Fibroblast of lung (primary cell): ENCODE data around the gene CYP26B1. TPM values are rescaled to one million over a fixed set of nuclear protein-coding genes. Genes with fewer than 3 reads are reported as not detected.

ENCODE experiments used
- DNase-seq, 2 donors: peaks; one replicate each; pipeline versions ENCODE4 v3.0.0 to v3.0.0-alpha.2; 2010; ENCODE audit warnings: low read depth in 2 of 2
- H2AFZ ChIP-seq: 2 replicates; pipeline ENCODE4 v1.5.1; 2012; ENCODE audit warnings: low read length, control low read depth, inconsistent platforms
- H3K27ac ChIP-seq: 2 replicates; pipeline ENCODE4 v1.5.1; 2011; ENCODE audit warnings: low read length, control low read depth; ENCODE audit not compliant: insufficient read depth
- H3K27me3 ChIP-seq: 2 replicates; pipeline ENCODE4 v1.5.1; 2011; ENCODE audit warnings: mild to moderate bottlenecking, low read length; ENCODE audit not compliant: control insufficient read depth, insufficient read depth
- H3K36me3 ChIP-seq: 2 replicates; pipeline ENCODE4 v1.5.1; 2011; ENCODE audit warnings: low read length; ENCODE audit not compliant: control insufficient read depth, insufficient read depth
- H3K4me1 ChIP-seq: 2 replicates; pipeline ENCODE4 v1.5.1; 2011; ENCODE audit warnings: low read length; ENCODE audit not compliant: control insufficient read depth, insufficient read depth; ENCODE audit errors: extremely low read depth
- H3K4me2 ChIP-seq: 2 replicates; pipeline ENCODE4 v1.5.1; 2011; ENCODE audit warnings: low read length, control low read depth; ENCODE audit not compliant: insufficient read depth; ENCODE audit errors: extremely low read depth
- H3K4me3 ChIP-seq, 4 experiments: fragments of 200-600 bp in 1 of 4; sonication (generic) in 1 of 4; replicated peaks in 1 of 4; 2 replicates each; pipeline ENCODE4 v1.5.1; 2011 to 2016; ENCODE audit warnings: low read length in 4 of 4, low read depth in 3 of 4, mild to moderate bottlenecking in 3 of 4, control low read depth in 2 of 4, inconsistent platforms in 1 of 4, mixed read lengths in 1 of 4; ENCODE audit not compliant: insufficient read depth in 1 of 4; ENCODE audit errors: control extremely low read depth in 1 of 4
- H3K79me2 ChIP-seq: 2 replicates; pipeline ENCODE4 v1.5.1; 2012; ENCODE audit warnings: mild to moderate bottlenecking, low read length, inconsistent platforms; ENCODE audit not compliant: control insufficient read depth, insufficient read depth
- H3K9ac ChIP-seq: 2 replicates; pipeline ENCODE4 v1.5.1; 2011; ENCODE audit warnings: mild to moderate bottlenecking, low read length, control low read depth; ENCODE audit not compliant: insufficient read depth
- H3K9me3 ChIP-seq: 2 replicates; pipeline ENCODE4 v1.5.1; 2012; ENCODE audit warnings: low read depth, low read length; ENCODE audit not compliant: control insufficient read depth, insufficient read depth
- H4K20me1 ChIP-seq: 2 replicates; pipeline ENCODE4 v1.5.1; 2011; ENCODE audit warnings: low read length; ENCODE audit not compliant: control insufficient read depth, insufficient read depth; ENCODE audit errors: extremely low read depth
- EZH2 ChIP-seq: IDR thresholded peaks from 2 replicates; pipeline ENCODE4 v1.5.1; 2012; ENCODE audit warnings: low read length, control low read depth, mild to moderate bottlenecking; ENCODE audit errors: missing control alignments
- polyA plus RNA-seq, 2 donors: library from polyadenylated mRNA; depleted of rRNA in 1 of 2; stranded (reverse) in 1 of 2; unstranded in 1 of 2; fragments of >200 nt; gene quantifications; 2 replicates each; pipeline ENCODE4 v1.2.1, GENCODE V29; 2011 to 2012; ENCODE audit warnings: missing spikeins in 1 of 2
- total RNA-seq: library from RNA; depleted of rRNA; stranded (reverse); fragments of >200 nt; gene quantifications from 2 replicates; pipeline ENCODE4 v1.2.1, GENCODE V29; 2014
- TF ChIP-seq, protein P1 (sequence below), 2 donors: IDR thresholded peaks in 1 of 2; conservative IDR thresholded peaks in 1 of 2; 1 replicate in 1 of 2; 2 replicates in 1 of 2; pipeline ENCODE4 v1.5.1; 2011 to 2012; ENCODE audit warnings: low read length in 2 of 2, control low read depth in 1 of 2, inconsistent platforms in 1 of 2, low read depth in 1 of 2, mild to moderate bottlenecking in 1 of 2

CYP26B1 gene
- total and polyA plus RNA-seq, 2 donors (not counting 1 experiment from before 2014, with no cell fraction given) = 0.09 to 0.17 TPM

DNA sequence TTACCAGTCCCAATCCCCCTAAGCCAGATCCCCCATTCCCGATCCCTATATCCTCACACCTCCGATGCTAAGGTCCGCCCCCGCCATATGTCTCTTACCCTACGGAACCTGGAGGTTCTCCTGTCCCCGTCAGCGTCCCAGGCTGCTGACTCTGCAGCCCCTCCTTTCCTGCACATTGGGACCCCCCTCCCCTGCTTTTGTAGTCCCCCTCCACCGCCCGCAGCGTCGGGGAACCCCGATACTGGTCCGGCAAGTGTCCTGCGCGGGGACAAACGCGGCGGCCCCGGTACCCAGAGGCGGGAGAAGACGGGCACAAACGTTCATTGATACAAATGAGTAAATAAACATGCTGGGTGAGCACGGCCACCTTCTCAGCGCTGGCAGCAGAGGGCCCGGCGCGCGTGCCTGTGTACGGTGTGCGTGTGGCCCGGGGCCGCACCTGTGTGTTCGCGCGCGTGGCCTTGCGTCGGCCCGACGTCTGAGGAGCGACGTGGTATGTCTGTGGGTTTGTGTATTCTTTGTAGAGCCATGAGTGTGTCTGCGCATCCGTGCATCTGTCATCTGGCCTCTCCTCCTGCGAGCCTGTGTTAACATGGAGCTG is 2.0 kb upstream of the CYP26B1 start:
- Histone ChIP-seq H3K4me3 (peak overlapping the region in 2 of 4 experiments; percentile 18 to 56), H3K4me2 (peak overlapping the region; percentile 78), H3K79me2 (no peaks in the 10 kb centered on the region), H3K9ac (no peak overlapping the region), H2AFZ (no peak overlapping the region), H3K27ac (no peak overlapping the region), H3K9me3 (no peaks in the 10 kb centered on the region), H4K20me1 (no peaks in the 10 kb centered on the region), H3K36me3 (no peaks in the 10 kb centered on the region), H3K4me1 (peaks cover 2% of the 10 kb centered on the region), H3K27me3 (peaks cover 65% of the 10 kb centered on the region)
- DNase-seq = peak in 1 of 2 donors; percentile 23
- TF ChIP-seq EZH2 = peak; percentile 94
- TF ChIP-seq, protein P1, sequence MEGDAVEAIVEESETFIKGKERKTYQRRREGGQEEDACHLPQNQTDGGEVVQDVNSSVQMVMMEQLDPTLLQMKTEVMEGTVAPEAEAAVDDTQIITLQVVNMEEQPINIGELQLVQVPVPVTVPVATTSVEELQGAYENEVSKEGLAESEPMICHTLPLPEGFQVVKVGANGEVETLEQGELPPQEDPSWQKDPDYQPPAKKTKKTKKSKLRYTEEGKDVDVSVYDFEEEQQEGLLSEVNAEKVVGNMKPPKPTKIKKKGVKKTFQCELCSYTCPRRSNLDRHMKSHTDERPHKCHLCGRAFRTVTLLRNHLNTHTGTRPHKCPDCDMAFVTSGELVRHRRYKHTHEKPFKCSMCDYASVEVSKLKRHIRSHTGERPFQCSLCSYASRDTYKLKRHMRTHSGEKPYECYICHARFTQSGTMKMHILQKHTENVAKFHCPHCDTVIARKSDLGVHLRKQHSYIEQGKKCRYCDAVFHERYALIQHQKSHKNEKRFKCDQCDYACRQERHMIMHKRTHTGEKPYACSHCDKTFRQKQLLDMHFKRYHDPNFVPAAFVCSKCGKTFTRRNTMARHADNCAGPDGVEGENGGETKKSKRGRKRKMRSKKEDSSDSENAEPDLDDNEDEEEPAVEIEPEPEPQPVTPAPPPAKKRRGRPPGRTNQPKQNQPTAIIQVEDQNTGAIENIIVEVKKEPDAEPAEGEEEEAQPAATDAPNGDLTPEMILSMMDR (conservative IDR thresholded peaks at IDR 0.05 in 1 of 2, IDR thresholded peaks at IDR 0.05 in 1 of 2; ENCODE audit: low read depth in 1 of 2, low read length in 2 of 2) = no peak

DNA sequence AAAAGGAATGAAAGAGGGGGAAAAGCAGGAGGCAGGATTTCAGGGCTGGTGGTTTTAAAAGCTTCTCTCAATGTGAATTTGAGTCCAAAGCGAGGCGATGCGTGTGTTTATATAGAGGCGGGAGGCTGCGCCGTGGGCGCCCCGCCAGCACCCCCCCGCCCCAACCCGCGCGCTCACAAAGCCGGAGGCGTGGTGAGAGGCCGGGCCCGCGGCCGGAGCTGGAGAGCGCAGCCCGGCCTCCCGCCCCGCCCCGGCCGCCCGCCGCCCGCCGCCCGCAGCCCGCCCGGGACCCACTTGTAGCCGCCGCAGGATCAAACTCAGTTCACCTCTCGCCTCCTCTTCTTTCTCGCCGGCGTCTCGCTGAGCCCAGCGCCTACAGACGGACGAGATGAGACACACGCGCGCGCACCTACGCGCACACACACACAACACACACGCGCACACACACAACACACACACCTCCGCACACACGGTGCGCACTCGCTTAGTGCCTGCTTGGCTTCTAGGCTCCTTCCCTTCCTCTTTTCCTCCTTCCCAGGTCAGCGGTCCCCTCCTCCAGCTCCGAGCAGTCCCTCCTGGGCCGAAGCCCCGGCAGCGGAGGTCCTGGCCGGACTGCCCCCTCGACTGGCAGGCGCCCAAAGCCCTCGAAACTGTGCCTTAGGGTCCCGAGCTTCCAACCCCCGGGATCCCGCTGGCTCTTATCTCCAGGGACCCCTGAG is 1.3 kb upstream of the CYP26B1 start:
- peak; percentile 100 for TF ChIP-seq EZH2
- TF ChIP-seq, protein P1 (conservative IDR thresholded peaks at IDR 0.05 in 1 of 2, IDR thresholded peaks at IDR 0.05 in 1 of 2; ENCODE audit: low read depth in 1 of 2, low read length in 2 of 2) = no peak
- H3K36me3 ChIP-seq = no peaks in the 10 kb centered on the region
- H2AFZ ChIP-seq = peak overlapping the region; percentile 59
- peak overlapping the region; percentile 18 to 60 (median 46) for H3K4me3 ChIP-seq
- no peak overlapping the region for H3K9ac ChIP-seq
- H3K4me1 ChIP-seq = peaks cover 2% of the 10 kb centered on the region
- H4K20me1 ChIP-seq = no peaks in the 10 kb centered on the region
- peak overlapping the region; percentile 78 for H3K4me2 ChIP-seq
- H3K27me3 ChIP-seq = peaks cover 67% of the 10 kb centered on the region
- H3K9me3 ChIP-seq = no peaks in the 10 kb centered on the region
- H3K79me2 ChIP-seq = no peaks in the 10 kb centered on the region
- no peak overlapping the region for H3K27ac ChIP-seq
- DNase-seq = peak; percentile 24 to 40

DNA sequence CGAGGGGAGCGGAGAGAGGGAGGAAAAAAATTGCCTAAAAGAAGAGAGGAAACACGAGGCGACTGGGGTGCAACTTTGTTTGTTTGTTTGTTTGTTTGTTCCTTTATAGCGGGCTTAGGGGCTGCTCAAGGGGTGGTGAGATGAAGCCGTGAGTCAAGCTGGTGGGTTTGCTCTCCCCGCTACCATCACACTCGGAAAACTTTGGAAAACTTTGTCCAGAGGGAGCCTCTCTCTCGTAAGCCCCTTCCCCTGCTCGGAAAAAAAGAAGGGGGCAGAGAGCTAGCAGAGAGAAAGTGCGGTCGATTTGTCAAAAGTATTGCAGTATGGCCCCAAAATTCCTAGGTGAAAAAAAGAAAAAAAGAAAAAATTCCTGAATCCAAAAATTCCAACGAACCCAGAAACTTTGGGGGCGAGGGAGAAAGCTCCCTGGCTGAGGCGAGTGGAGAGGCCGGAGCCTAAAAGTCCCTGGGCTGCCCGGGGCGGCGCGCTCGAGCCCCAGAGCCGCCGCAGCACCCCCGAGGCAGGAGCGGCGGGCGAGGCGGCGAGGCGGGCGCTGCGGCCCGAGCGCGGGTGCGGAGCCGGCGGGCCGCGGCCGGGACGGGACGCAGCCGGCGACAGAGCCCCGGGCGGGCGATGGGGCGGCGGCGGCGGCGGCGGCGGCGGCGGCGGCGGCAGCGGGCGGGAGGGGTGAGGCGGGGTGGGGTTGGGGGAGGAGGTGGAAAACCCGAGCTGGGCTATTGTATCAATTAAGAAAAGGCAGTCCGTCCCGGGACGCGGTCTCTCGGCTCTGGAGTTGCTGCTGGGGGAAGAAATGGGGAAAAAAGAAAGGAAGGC is 558 bp upstream of the CYP26B1 start:
- Histone ChIP-seq H3K4me3 (peak overlapping the region in 3 of 4 experiments; percentile 37 to 60 (median 56)), H4K20me1 (no peaks in the 10 kb centered on the region), H3K27me3 (peaks cover 68% of the 10 kb centered on the region), H3K36me3 (no peaks in the 10 kb centered on the region), H3K4me1 (peaks cover 4% of the 10 kb centered on the region), H3K9ac (no peak overlapping the region), H3K79me2 (no peaks in the 10 kb centered on the region), H3K4me2 (peak overlapping the region; percentile 68), H2AFZ (no peak overlapping the region), H3K27ac (no peak overlapping the region), H3K9me3 (no peaks in the 10 kb centered on the region)
- DNase-seq = no peak
- peak; percentile 87 for TF ChIP-seq EZH2
- TF ChIP-seq, protein P1 (conservative IDR thresholded peaks at IDR 0.05 in 1 of 2, IDR thresholded peaks at IDR 0.05 in 1 of 2; ENCODE audit: low read depth in 1 of 2, low read length in 2 of 2) = no peak
